MM.1S (cell line): Measurements from ENCODE around the gene SBSN.

Experiments
- DNase-seq: peaks from one replicate; pipeline ENCODE4 v3.0.0-alpha.2; 2015
- H2AFZ ChIP-seq: fragments of 300-600 bp; sonication (generic); 2 replicates; pipeline ENCODE4 v1.6.0; 2016; ENCODE audit warnings: antibody characterized with exemption, low read length
- H3F3A ChIP-seq: fragments of 300-600 bp; sonication (generic); 2 replicates; pipeline ENCODE4 v1.6.1; 2016; ENCODE audit warnings: mild to moderate bottlenecking, antibody characterized with exemption, low read length, moderate library complexity, mixed read lengths; ENCODE audit not compliant: insufficient read depth
- H3K27ac ChIP-seq: fragments of 300-600 bp; sonication (generic); 2 replicates; pipeline ENCODE4 v1.5.1; 2016; ENCODE audit warnings: mild to moderate bottlenecking, low read length
- H3K27me3 ChIP-seq: fragments of 300-600 bp; sonication (generic); replicated peaks from 2 replicates; pipeline ENCODE4 v1.6.0; 2016; ENCODE audit warnings: low read length; ENCODE audit not compliant: insufficient read depth
- H3K36me3 ChIP-seq: fragments of 300-600 bp; sonication (generic); replicated peaks from 2 replicates; pipeline ENCODE4 v1.6.1; 2016; ENCODE audit warnings: mild to moderate bottlenecking, low read length, mixed read lengths; ENCODE audit not compliant: insufficient read depth
- H3K4me1 ChIP-seq: fragments of 300-600 bp; sonication (generic); 2 replicates; pipeline ENCODE4 v1.6.1; 2016; ENCODE audit warnings: low read length, mixed read lengths
- H3K4me2 ChIP-seq: fragments of 300-600 bp; sonication (generic); 2 replicates; pipeline ENCODE4 v1.6.0; 2016; ENCODE audit warnings: low read depth, low read length
- H3K4me3 ChIP-seq: fragments of 300-600 bp; sonication (generic); 2 replicates; pipeline ENCODE4 v1.5.1; 2016; ENCODE audit warnings: low read length, mixed read lengths
- H3K79me2 ChIP-seq: fragments of 300-600 bp; sonication (generic); 2 replicates; pipeline ENCODE4 v1.6.1; 2016; ENCODE audit warnings: mixed run types, low read length, mixed read lengths
- H3K9ac ChIP-seq: fragments of 300-600 bp; sonication (generic); 2 replicates; pipeline ENCODE4 v1.6.1; 2016; ENCODE audit warnings: low read length, mixed read lengths
- H3K9me2 ChIP-seq: fragments of 300-600 bp; sonication (generic); replicated peaks from 2 replicates; pipeline ENCODE4 v1.6.1; 2016; ENCODE audit warnings: mild to moderate bottlenecking, low read length, mixed read lengths; ENCODE audit not compliant: insufficient read depth
- H3K9me3 ChIP-seq: fragments of 300-600 bp; sonication (generic); replicated peaks from 2 replicates; pipeline ENCODE4 v1.6.1; 2016; ENCODE audit warnings: mild to moderate bottlenecking, low read length, mixed read lengths; ENCODE audit not compliant: insufficient read depth
- H4K20me1 ChIP-seq: fragments of 300-600 bp; sonication (generic); 2 replicates; pipeline ENCODE4 v1.6.1; 2016; ENCODE audit warnings: mild to moderate bottlenecking, low read length, moderate library complexity, mixed read lengths; ENCODE audit not compliant: insufficient read depth
- CTCF ChIP-seq: fragments of 300-600 bp; sonication (generic); IDR thresholded peaks from 2 replicates; pipeline ENCODE4 v1.5.1; 2016; ENCODE audit warnings: antibody characterized with exemption, low read length, mixed read lengths
- EZH2 ChIP-seq: fragments of 300-600 bp; sonication (generic); optimal IDR thresholded peaks from 2 replicates; pipeline ENCODE3; 2017; ENCODE audit warnings: low read depth, mild to moderate bottlenecking, antibody characterized with exemption, low read length, mixed read lengths
- EZH2phosphoT487 ChIP-seq: fragments of 300-600 bp; sonication (generic); IDR thresholded peaks from 2 replicates; pipeline ENCODE4 v1.6.1; 2018; ENCODE audit warnings: antibody characterized with exemption, low read length

Gene SBSN

GRCh38 chr19:35543280-35544109 is 15.4 kb upstream of the SBSN start:
- Histone ChIP-seq H3F3A (no peaks in the 10 kb centered on the region), H2AFZ (no peak overlapping the region), H3K4me1 (peaks cover 11% of the 10 kb centered on the region), H3K4me2 (no peak overlapping the region), H3K9ac (no peak overlapping the region), H3K4me3 (no peak overlapping the region), H3K79me2 (peaks cover 30% of the 10 kb centered on the region), H3K36me3 (no peaks in the 10 kb centered on the region), H3K27ac (no peak overlapping the region), H3K27me3 (no peaks in the 10 kb centered on the region), H3K9me2 (no peaks in the 10 kb centered on the region), H4K20me1 (no peaks in the 10 kb centered on the region), H3K9me3 (no peaks in the 10 kb centered on the region)
- TF ChIP-seq EZH2phosphoT487 (no peak), CTCF (no peak), EZH2 (no peak)
- no peak for DNase-seq

GRCh38 chr19:35542209-35542608 is 14.1 kb upstream of the SBSN start:
- Histone ChIP-seq H3K27me3 (peaks cover 3% of the 10 kb centered on the region), H3F3A (no peaks in the 10 kb centered on the region), H3K9me2 (no peaks in the 10 kb centered on the region), H3K9me3 (no peaks in the 10 kb centered on the region), H3K36me3 (no peaks in the 10 kb centered on the region), H3K27ac (no peak overlapping the region), H3K79me2 (peaks cover 30% of the 10 kb centered on the region), H3K4me1 (peaks cover 11% of the 10 kb centered on the region), H4K20me1 (no peaks in the 10 kb centered on the region), H3K4me2 (no peak overlapping the region), H3K9ac (no peak overlapping the region), H3K4me3 (no peak overlapping the region), H2AFZ (no peak overlapping the region)
- TF ChIP-seq CTCF (no peak), EZH2 (no peak), EZH2phosphoT487 (no peak)
- no peak for DNase-seq

- H4K20me1 ChIP-seq: no peaks in the 10 kb centered on the region
- no peak overlapping the region for H2AFZ ChIP-seq
- no peak overlapping the region for H3K9ac ChIP-seq
- H3K79me2 ChIP-seq: peaks cover 14% of the 10 kb centered on the region
- peaks cover 5% of the 10 kb centered on the region; the same call in 1 of the 2 replicates for H3K4me1 ChIP-seq
- TF ChIP-seq EZH2 (no peak), EZH2phosphoT487 (no peak), CTCF (no peak)
- H3F3A ChIP-seq: no peaks in the 10 kb centered on the region
- H3K27me3 ChIP-seq: peaks cover 20% of the 10 kb centered on the region
- H3K9me2 ChIP-seq: no peaks in the 10 kb centered on the region
- H3K9me3 ChIP-seq: no peaks in the 10 kb centered on the region
- H3K4me3 ChIP-seq: no peak overlapping the region
- no peaks in the 10 kb centered on the region for H3K36me3 ChIP-seq
- no peak for DNase-seq
- no peak overlapping the region for H3K27ac ChIP-seq
- no peak overlapping the region for H3K4me2 ChIP-seq
These were observed 12.3 kb upstream of the SBSN start for GRCh38 chr19:35540356-35540927.
